HG03280 (cell line): ENCODE measurements around the gene PLEKHO1.
"Not testable (repeated sequence)": the region's sequence is repeated elsewhere in the genome, so short reads cannot be mapped to it uniquely, and the experiment has no call there.

Experiments
- ATAC-seq: cut with Tn5 transposase; IDR thresholded peaks from one replicate; pipeline ENCODE4 v1.9.1; 2021; ENCODE audit warnings: mild to moderate bottlenecking, moderate library complexity; ENCODE audit not compliant: unreplicated experiment

Gene PLEKHO1, protein sequence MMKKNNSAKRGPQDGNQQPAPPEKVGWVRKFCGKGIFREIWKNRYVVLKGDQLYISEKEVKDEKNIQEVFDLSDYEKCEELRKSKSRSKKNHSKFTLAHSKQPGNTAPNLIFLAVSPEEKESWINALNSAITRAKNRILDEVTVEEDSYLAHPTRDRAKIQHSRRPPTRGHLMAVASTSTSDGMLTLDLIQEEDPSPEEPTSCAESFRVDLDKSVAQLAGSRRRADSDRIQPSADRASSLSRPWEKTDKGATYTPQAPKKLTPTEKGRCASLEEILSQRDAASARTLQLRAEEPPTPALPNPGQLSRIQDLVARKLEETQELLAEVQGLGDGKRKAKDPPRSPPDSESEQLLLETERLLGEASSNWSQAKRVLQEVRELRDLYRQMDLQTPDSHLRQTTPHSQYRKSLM

GRCh38 chr1:150149271-150150132 lies at the start of gene PLEKHO1:
Gene PLEKHO1, plus strand, starts transcription at chr1:150149916. Its CDS starts 342 bp downstream, at chr1:150150258.
- peak; percentile 65 for ATAC-seq

DNA sequence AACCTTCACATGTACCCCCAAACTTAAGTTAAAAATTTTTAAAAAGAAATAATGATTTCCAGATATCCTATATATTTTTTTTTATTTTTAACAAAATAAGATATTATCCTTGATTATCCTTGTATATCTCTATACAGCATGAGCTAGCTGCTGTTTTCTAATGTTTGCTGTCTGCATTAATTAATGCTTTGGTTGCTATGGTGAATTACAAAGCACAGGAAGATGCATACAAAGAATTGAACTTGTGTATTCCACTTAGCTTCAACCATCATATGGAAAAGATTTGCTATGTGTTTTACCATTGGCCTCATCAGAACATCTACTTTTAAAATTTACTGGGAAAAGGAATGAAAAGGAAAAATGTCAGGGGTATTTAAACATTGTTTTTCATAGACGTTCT lies 46.7 kb upstream of the PLEKHO1 start:
- ATAC-seq: no peak

GRCh38 chr1:150106341-150106740 lies 43.4 kb upstream of the PLEKHO1 start:
- ATAC-seq: no peak

GRCh38 chr1:150109586-150109985 lies 40.1 kb upstream of the PLEKHO1 start:
- ATAC-seq: no peak

GRCh38 chr1:150110116-150110515 lies 39.6 kb upstream of the PLEKHO1 start:
- no peak for ATAC-seq

DNA sequence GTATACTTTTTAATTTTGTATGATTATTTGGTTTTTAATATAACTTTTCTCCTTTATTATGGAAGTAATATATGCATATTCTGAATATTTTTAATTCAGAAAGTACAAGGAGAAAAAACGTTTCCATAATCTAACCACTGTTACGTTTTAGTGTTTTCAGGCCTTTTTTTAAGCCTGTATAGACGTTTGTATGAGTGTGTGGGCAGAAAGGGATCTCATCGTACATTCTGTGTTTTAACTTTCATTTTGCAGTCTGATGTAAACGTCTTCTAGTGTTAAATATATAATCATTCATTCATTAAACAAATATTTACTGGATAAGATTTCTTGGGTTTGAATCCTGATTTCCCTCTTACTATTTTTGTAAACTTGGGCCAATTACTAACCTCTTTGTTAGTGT lies 38.0 kb upstream of the PLEKHO1 start:
- no peak for ATAC-seq

GRCh38 chr1:150115121-150115520 lies 34.6 kb upstream of the PLEKHO1 start:
- no peak for ATAC-seq

DNA sequence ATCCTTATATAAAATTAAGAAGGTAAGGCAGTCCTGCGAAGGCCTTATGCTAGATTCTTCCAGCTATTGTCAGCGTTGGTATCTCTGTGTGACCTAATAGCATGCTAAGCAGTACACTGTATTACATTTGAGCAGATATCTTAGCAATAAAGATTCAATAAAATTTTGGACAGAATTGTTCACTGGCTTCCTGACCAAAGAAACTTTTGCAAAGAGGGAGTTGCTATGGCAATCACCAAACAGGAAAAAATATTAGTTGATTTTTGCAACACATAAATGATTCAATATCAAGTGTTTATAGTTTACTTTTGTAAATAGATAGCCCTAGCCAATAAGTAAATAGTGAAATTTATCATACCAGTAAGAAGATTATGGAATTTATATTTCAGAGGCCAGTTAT lies 31.0 kb upstream of the PLEKHO1 start:
- no peak for ATAC-seq

DNA sequence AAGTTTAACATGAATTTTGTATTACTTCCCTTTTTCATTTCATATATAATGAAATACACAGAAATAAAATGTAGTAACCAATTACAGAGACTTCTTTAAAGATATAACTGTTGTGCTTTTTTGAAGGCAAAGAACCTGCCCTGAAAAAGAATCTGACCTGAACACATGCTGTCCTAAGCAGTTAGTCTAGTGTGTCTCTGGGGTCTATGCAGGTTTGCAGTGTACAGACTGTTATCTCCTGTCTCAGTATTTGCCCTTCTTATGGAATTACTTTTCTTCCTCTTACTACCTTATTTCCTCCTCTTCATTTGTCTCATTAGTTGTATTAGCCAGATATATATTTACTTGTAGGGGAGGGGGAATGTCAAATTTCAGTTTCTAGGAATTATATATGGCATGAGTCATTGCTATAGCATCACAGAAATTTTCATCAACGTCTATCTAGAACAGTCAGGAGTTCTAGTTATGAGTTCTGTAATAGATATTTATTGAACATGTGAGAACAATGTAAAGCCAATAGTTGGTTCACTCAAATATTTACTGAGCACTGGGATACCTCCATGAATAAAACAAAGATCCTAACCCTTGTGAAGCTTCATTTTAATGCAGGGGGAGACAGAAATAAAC lies 28.4 kb upstream of the PLEKHO1 start:
- ATAC-seq: no peak

DNA sequence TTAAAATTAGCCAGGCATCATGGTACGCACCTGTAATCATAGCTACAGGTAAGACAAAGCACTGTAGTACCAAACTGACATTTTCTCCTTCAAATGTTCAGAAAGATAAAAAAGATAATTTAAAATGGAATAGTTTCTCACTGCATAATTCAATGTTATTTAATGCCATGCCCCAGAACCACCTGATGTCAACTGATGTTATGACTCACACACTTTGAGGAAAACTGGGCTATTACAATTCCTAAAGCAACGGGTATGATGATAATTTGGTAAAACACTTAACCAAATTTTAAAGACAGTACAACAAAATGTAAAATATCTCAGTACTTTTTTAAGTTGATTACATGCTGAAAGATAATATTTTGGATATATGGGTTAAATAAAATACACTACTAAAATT lies 22.9 kb upstream of the PLEKHO1 start:
- ATAC-seq: no peak

DNA sequence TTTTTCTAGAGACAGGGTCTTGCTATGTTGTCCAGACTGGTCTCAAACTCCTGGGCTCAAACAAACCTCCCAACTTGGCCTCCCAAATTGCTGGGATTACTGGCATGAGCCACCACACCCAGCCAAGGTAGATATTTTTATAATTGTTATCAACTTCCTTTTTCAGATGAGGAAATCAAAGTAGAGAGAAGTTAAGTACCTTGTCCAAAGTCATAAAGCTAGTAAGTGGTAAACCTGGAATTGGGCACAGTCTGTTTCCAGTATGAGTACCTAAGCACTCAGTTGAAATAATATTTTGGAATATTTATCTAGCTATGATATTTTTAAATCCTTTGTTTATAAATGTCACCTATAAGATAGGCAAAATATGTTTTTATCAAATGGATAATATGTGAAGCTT lies 22.3 kb upstream of the PLEKHO1 start:
- ATAC-seq: no peak

DNA sequence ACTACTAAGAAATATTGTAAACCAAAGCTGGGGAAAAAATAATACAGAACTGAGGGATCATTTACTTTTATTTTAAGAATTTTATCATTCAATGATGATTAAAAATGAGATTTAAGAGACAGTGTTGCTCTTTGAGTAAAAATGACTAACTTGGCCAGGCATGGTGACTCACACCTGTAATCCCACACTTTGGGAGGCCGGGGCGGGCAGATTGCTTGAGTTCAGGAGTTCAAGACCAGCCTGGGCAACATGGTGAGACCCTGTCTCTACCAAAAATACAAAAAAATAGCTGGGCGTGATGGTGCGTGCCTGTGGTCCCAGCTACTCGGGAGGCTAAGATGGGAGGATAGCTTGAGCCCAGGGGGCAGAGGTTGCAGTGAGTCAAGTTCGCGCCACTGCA lies 21.8 kb upstream of the PLEKHO1 start:
- ATAC-seq: no peak

DNA sequence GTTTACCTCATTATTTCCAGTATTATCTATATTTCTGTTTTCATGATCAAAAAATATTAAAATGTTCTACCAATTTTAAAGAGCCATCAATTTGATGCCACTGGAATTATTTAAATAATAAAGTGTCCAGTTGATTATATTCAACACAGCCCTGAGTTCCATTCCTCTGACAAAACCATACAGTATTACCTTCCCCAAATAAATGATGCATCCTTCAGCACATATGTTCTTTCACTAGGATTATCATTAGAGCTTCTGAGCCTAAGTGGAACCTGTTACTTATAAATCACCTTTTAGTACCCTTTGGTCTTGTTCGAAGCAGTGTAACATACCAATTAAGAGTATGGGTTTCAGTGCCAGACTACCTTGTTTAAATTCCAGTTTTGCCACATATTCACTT lies 17.3 kb upstream of the PLEKHO1 start:
- ATAC-seq: no peak

DNA sequence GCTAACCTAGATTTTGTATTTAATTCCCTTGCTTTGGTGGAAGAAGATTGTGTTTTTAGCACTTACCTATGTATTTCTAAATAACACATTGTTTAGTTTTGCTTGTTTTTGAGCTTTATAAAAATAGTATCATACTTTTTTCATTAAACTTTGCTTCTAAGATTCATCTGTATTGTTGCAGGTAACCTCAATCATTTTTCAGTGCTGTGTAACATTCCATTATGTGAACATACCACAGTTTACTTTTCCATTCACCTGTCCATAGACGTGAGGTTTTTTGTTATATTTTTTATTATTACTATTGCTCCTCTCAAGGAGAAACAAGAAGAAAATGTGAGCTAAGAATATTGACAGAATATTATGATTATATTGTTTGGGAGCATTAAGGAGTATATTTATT lies 15.2 kb upstream of the PLEKHO1 start:
- no peak for ATAC-seq

DNA sequence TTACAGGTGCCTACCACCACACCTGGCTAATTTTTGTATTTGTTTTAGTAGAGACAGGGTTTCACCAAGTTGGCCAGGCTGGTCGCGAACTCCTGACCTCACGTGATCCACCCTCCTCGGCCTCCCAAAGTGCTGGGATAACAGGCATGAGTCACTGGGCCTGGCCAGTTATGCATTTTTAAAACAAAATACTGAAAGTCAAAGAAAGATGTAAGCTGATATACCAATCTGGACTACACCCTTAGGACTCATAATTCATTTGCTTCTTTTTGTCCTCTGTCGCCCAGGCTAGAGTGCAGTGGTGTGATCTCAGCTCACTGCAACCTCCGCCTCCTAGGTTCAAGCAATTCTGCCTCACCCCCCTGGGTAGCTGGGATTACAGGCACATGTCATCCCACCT lies 14.3 kb upstream of the PLEKHO1 start:
- ATAC-seq: not testable (repeated sequence)

- no peak for ATAC-seq
Observed at GRCh38 chr1:150138044-150138443, 11.7 kb upstream of the PLEKHO1 start.

- ATAC-seq: no peak
Observed at GRCh38 chr1:150141452-150141851, 8.3 kb upstream of the PLEKHO1 start.

DNA sequence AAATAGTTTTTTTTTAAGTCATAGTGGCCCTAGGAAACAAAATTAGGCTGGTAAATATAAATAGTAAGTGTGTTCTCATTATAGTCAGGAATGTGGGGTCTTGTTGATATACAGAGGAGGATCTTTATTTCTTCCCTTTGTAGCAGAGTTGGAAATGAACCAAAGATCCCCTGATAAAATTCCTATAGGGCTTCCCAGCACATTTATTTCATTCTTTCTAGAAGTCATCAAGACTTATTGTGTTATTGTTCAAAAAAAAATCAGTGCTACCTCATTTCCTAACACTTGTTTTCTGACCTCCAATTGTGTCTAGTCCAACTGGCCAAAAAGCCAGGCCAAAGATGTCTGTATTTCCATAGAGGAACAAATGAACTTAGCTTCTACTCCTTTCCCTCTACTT lies 7.6 kb upstream of the PLEKHO1 start:
- no peak for ATAC-seq

- no peak for ATAC-seq
Observed at GRCh38 chr1:150144606-150145005, 5.1 kb upstream of the PLEKHO1 start.

DNA sequence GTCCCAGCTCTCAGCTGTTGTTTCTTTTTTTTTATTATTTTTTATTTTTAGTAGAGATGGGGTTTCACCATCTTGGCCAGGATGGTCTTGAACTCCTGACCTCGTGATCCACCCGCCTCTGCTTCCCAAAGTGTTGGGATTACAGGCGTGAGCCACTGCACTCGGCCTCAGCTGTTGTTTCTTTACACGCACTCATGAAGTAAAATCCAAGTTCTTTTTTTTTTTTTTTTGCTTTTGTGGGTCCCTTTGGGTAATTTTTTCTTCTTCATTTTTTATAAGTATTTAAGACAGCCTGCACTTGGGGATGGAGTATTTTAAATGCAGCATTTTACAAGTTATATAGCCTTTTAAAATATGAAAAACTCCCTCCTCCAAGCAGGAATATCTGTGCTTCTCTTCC lies 3.7 kb upstream of the PLEKHO1 start:
- not testable (repeated sequence) for ATAC-seq

DNA sequence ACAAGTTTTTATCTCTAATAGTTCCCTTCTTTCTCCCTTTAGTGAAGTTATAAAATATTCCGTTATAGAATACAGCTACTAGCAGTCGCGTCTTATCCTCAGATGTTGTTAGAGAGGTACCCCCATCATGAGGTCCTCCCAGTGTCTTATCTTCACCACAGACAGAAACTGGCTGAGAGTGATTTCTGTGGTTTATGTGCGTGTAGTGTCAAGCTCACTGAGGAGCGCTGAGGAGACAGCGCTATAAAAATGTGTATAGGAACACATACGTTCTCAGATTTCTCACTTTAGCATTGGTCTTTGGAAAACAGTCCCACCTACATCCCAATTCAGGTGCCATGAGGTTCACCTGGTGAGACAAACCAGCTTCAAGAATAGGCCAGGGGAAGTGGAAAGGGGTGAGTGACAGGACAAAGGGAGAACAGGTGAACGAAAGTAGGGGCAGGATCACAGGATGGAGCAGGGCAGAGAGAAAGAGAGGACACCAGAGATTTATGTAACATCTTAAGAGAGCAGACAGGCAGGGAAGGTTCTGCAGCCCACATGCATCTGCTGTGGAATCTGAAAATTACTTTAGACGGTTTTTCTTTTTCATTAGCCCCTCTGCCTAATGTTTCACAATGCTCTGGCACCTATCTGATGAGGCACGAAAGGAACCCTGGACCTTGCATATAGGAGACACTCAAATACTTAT lies 2.7 kb upstream of the PLEKHO1 start:
- ATAC-seq: no peak
